Thymus (tissue), 11 donors: ENCODE data around the gene PATL2. TPM values are rescaled to one million over a fixed set of nuclear protein-coding genes. Genes with fewer than 3 reads are reported as not detected.

Source experiments
- DNase-seq, 9 donors: peaks; one replicate each; pipeline ENCODE4 v3.0.0-alpha.2; 2013; ENCODE audit warnings: low spot score in 9 of 9, low read depth in 6 of 9, missing footprints in 1 of 9
- H3K27ac ChIP-seq, 2 donors: one replicate each; pipeline ENCODE4 v1.5.1; 2013; ENCODE audit warnings: control low read depth in 1 of 2, low read depth in 1 of 2, low read length in 1 of 2, mild to moderate bottlenecking in 1 of 2, moderate library complexity in 1 of 2
- H3K27me3 ChIP-seq, 2 donors: one replicate each; pipeline ENCODE4 v1.5.1; 2013; ENCODE audit warnings: low read length in 1 of 2; ENCODE audit not compliant: control insufficient read depth in 2 of 2, insufficient read depth in 1 of 2
- H3K36me3 ChIP-seq, 2 donors: one replicate each; pipeline ENCODE4 v1.5.1; 2013; ENCODE audit warnings: low read length in 1 of 2, mild to moderate bottlenecking in 1 of 2, moderate library complexity in 1 of 2; ENCODE audit not compliant: control insufficient read depth in 2 of 2, insufficient read depth in 2 of 2
- H3K4me1 ChIP-seq, 2 donors: one replicate each; pipeline ENCODE4 v1.5.1; 2013; ENCODE audit warnings: low read length in 2 of 2; ENCODE audit not compliant: control insufficient read depth in 2 of 2, insufficient read depth in 2 of 2
- H3K4me3 ChIP-seq, 2 donors: one replicate each; pipeline ENCODE4 v1.5.1; 2013; ENCODE audit warnings: low read length in 2 of 2, control low read depth in 1 of 2, mild to moderate bottlenecking in 1 of 2
- H3K9me3 ChIP-seq, 2 donors: one replicate each; pipeline ENCODE4 v1.5.1; 2013; ENCODE audit warnings: low read length in 1 of 2, mild to moderate bottlenecking in 1 of 2; ENCODE audit not compliant: control insufficient read depth in 2 of 2, insufficient read depth in 1 of 2
- WGBS: extraction: QIAGEN DNeasy Blood & Tissue Kit; methylation state at CpG from one replicate; pipeline ENCODE4 v1.1.7; 2013; 5-methylcytosine and 5-hydroxymethylcytosine counted together
- polyA plus RNA-seq: library from polyadenylated mRNA; stranded (reverse); fragments of 200-250 nt; gene quantifications from one replicate; pipeline ENCODE4 v1.2.3, GENCODE V29; 2013
- total RNA-seq: library from RNA; stranded (reverse); fragments of 120-200 nt; gene quantifications from one replicate; pipeline ENCODE4 v1.2.4, GENCODE V29; 2013
- donor health status: healthy.

The PATL2 gene
- total and polyA plus RNA-seq, 2 donors = 2.2 to 25.8 TPM

DNA sequence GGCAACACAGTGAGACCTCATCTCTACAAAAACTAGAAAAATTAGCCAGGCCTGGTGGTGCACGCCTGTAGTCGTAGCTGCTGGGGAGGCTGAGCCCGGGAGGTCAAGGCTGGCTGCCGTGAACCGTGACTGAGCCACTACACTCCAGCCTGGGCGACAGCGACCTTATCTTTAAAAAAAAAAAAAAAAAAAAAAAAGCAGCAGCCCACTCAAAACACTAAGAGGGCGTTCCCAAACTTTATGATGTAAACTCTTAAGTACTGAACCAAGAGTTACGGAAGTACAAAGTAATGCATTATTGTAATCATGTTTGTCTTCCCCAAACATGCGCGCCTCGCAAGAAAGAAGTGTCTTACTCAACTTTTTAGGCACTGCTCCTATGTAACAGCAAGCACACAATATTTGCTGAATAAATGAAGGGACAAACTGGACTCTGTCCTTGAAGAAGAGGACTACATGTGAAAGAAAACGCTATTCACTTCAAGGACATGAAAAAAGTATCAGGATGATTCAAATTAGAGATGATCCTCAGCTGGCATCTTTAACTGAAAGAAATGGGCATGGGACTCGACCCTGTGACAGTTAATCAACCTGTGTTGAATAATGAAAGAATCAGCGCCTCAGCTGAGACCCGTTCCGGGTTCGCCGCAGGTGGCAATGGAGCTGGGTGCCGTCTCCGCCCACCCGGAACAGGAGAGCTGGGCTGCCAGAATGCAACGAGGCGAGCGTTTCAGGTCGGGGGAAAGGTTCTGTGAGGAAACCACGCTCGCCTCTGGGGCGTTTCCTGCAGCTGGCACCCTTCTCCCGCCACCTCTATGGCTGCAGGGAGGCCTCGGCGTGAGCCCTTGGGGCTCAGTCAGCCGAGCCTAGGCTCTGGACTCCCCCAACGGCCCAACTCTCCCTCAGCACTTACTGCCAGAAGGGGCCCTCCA lies 48.4 kb downstream of the PATL2 start:
- peak; percentile 65 to 92 (median 74) for DNase-seq
- Histone ChIP-seq H3K27me3 (no peaks in the 10 kb centered on the region), H3K9me3 (no peaks in the 10 kb centered on the region), H3K4me3 (peak overlapping the region; percentile 69 to 88), H3K4me1 (peaks cover 19 to 22% of the 10 kb centered on the region in 2 donors), H3K36me3 (peaks cover 0 to 14% of the 10 kb centered on the region in 2 donors), H3K27ac (peak overlapping the region; percentile 99)
- 16% methylated on average over 34 of the region's 34 CpGs for WGBS

DNA sequence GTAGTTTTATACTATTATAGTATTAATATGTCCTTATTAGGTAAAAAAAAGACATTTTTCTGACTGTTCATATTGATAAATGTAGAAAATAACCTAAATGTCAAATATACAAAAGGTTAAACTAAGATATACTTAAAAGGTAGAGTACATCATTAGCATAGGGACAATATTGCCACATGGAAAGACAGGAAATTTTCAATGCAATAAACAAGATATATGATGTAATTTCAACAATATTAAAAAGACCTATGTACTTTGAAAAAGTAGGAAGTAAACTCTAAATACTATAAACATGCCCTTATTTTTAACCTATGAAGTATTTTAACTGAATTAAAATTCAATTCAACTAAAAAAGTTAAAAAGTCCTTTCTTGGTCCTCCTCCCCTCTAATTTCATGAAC lies 49.5 kb downstream of the PATL2 start:
- no peak for DNase-seq
- H3K4me3 ChIP-seq = no peak overlapping the region
- no peaks in the 10 kb centered on the region for H3K9me3 ChIP-seq
- peaks cover 12 to 18% of the 10 kb centered on the region in 2 donors for H3K4me1 ChIP-seq
- no peaks in the 10 kb centered on the region for H3K27me3 ChIP-seq
- H3K36me3 ChIP-seq = peaks cover 6 to 19% of the 10 kb centered on the region in 2 donors
- H3K27ac ChIP-seq = no peak overlapping the region

- H3K27me3 ChIP-seq = no peaks in the 10 kb centered on the region
- no peaks in the 10 kb centered on the region for H3K9me3 ChIP-seq
- peaks cover 3 to 11% of the 10 kb centered on the region in 2 donors for H3K4me1 ChIP-seq
- peaks cover 16 to 33% of the 10 kb centered on the region in 2 donors for H3K36me3 ChIP-seq
- no peak overlapping the region for H3K4me3 ChIP-seq
- over 99% methylated on average over 3 of the region's 3 CpGs for WGBS
- DNase-seq = no peak
- H3K27ac ChIP-seq = no peak overlapping the region
These were observed 52.1 kb downstream of the PATL2 start for GRCh38 chr15:44659056-44659455.

GRCh38 chr15:44657378-44657777 lies 53.7 kb downstream of the PATL2 start:
- Histone ChIP-seq H3K9me3 (no peaks in the 10 kb centered on the region), H3K27ac (no peak overlapping the region), H3K4me1 (peaks cover 2 to 3% of the 10 kb centered on the region in 2 donors), H3K27me3 (no peaks in the 10 kb centered on the region), H3K4me3 (no peak overlapping the region), H3K36me3 (peaks cover 16 to 41% of the 10 kb centered on the region in 2 donors)
- no peak for DNase-seq

GRCh38 chr15:44656913-44657312 lies 54.2 kb downstream of the PATL2 start:
- 96% methylated on average over 3 of the region's 3 CpGs for WGBS
- DNase-seq = no peak
- no peaks in the 10 kb centered on the region for H3K27me3 ChIP-seq
- peaks cover 16 to 43% of the 10 kb centered on the region in 2 donors for H3K36me3 ChIP-seq
- no peak overlapping the region for H3K27ac ChIP-seq
- no peaks in the 10 kb centered on the region for H3K4me1 ChIP-seq
- no peaks in the 10 kb centered on the region for H3K9me3 ChIP-seq
- H3K4me3 ChIP-seq = no peak overlapping the region

- no peaks in the 10 kb centered on the region for H3K9me3 ChIP-seq
- H3K27me3 ChIP-seq = no peaks in the 10 kb centered on the region
- no peak overlapping the region for H3K27ac ChIP-seq
- H3K36me3 ChIP-seq = peaks cover 20 to 49% of the 10 kb centered on the region in 2 donors
- 93% methylated on average over 1 of the region's 1 CpG for WGBS
- DNase-seq = no peak
- H3K4me1 ChIP-seq = no peaks in the 10 kb centered on the region
- H3K4me3 ChIP-seq = no peak overlapping the region
These were observed 54.8 kb downstream of the PATL2 start for GRCh38 chr15:44656298-44656697.

DNA sequence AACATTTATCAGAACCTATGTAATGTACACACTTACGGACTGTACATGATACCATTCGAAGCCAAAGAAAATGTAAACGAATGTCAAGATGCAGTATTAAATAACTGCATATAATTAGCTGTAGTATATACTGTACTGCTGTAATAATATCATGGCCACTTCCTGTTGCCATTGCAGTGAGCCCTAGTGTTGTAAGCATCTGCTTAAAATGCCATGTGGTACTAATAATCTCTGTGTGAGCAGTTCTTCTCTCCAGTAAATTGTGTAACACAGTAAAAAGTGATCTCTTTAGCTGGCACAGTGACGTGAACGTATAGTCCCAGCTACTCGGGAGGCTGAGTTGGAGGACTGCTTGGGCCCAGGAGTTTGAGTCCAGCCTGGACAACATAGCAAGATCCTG lies 56.3 kb downstream of the PATL2 start:
- WGBS = 98% methylated on average over 6 of the region's 6 CpGs

DNA sequence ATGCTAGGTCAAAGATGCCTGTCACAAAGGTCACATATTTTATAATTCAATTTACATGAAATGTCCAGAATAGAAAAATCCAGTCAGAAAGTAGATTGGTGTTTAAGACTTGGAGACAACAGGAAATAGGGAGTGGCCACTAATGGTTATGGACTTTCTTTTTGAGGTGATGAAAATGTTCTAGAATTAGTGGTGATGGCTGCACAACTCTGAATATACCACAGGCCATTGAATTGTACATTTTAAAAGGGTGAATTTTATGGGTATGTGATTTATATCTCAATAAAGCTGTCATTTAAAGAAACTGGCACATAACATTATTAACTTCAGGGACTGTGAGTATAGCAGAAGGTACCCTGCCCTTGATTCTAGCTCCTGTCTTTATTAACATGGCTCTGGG lies 63.5 kb downstream of the PATL2 start:
- Histone ChIP-seq H3K9me3 (no peaks in the 10 kb centered on the region), H3K4me1 (no peaks in the 10 kb centered on the region), H3K4me3 (no peak overlapping the region), H3K36me3 (peaks cover 18 to 50% of the 10 kb centered on the region in 2 donors), H3K27me3 (no peaks in the 10 kb centered on the region), H3K27ac (no peak overlapping the region)
- no peak for DNase-seq

More for the DNA sequence above, 56.3 kb downstream of the PATL2 start:
- no peak for DNase-seq
- Histone ChIP-seq H3K27ac (no peak overlapping the region), H3K9me3 (no peaks in the 10 kb centered on the region), H3K4me3 (no peak overlapping the region), H3K27me3 (no peaks in the 10 kb centered on the region), H3K4me1 (no peaks in the 10 kb centered on the region), H3K36me3 (peaks cover 25 to 58% of the 10 kb centered on the region in 2 donors)

GRCh38 chr15:44647036-44647435 lies 64.1 kb downstream of the PATL2 start:
- H3K4me1 ChIP-seq = no peaks in the 10 kb centered on the region
- WGBS = 96% methylated on average over 1 of the region's 1 CpG
- H3K4me3 ChIP-seq = no peak overlapping the region
- no peak for DNase-seq
- H3K27ac ChIP-seq = no peak overlapping the region
- no peaks in the 10 kb centered on the region for H3K27me3 ChIP-seq
- H3K36me3 ChIP-seq = peaks cover 18 to 48% of the 10 kb centered on the region in 2 donors
- H3K9me3 ChIP-seq = no peaks in the 10 kb centered on the region
